ENCODE measurements around the gene PARP6.

PARP6 gene

GRCh38 chr15:72199721-72200212, 72.6 kb downstream of the PARP6 start:
- Histone ChIP-seq H3K27ac (ENCODE audit: low read depth, low read length) (no peak overlapping the region), H4K20me1 (ENCODE audit: control insufficient read depth, insufficient read depth, low read depth, low read length) (peaks cover 29% of the 10 kb centered on the region), H3K36me3 (ENCODE audit: control insufficient read depth, low read length) (peaks cover 69% of the 10 kb centered on the region), H3K4me1 (ENCODE audit: control insufficient read depth, low read length) (peaks cover 15% of the 10 kb centered on the region), H3K79me2 (ENCODE audit: control insufficient read depth, low read length) (no peaks in the 10 kb centered on the region), H3K4me2 (ENCODE audit: low read length) (no peak overlapping the region), H3F3A (ENCODE audit: control insufficient read depth, insufficient read depth) (peaks cover 59% of the 10 kb centered on the region), H3K9me3 (ENCODE audit: control insufficient read depth, insufficient read depth, low read length) (no peaks in the 10 kb centered on the region), H3K9me2 (replicated peaks; ENCODE audit: control insufficient read depth, low read length) (no peaks in the 10 kb centered on the region), H3K4me3 (ENCODE audit: low read length) (no peak overlapping the region), H3K27me3 (ENCODE audit: control insufficient read depth, low read length) (no peaks in the 10 kb centered on the region)
- no peak for TF ChIP-seq EZH2phosphoT487 (IDR thresholded peaks at IDR 0.05; ENCODE audit: borderline replicate concordance, low read length)
- peak; percentile 89 for TF ChIP-seq CTCF (IDR thresholded peaks at IDR 0.05; ENCODE audit: low read depth, low read length, poor library complexity, severe bottlenecking)

GRCh38 chr15:72199205-72199515, 73.2 kb downstream of the PARP6 start:
- Histone ChIP-seq H3K27ac (ENCODE audit: low read depth, low read length) (no peak overlapping the region), H3K36me3 (ENCODE audit: control insufficient read depth, low read length) (peaks cover 63% of the 10 kb centered on the region), H3K4me2 (ENCODE audit: low read length) (no peak overlapping the region), H3K9me2 (replicated peaks; ENCODE audit: control insufficient read depth, low read length) (no peaks in the 10 kb centered on the region), H3K79me2 (ENCODE audit: control insufficient read depth, low read length) (no peaks in the 10 kb centered on the region), H3K4me3 (ENCODE audit: low read length) (no peak overlapping the region), H4K20me1 (ENCODE audit: control insufficient read depth, insufficient read depth, low read depth, low read length) (peaks cover 24% of the 10 kb centered on the region), H3K27me3 (ENCODE audit: control insufficient read depth, low read length) (no peaks in the 10 kb centered on the region), H3K4me1 (ENCODE audit: control insufficient read depth, low read length) (peaks cover 15% of the 10 kb centered on the region), H3F3A (ENCODE audit: control insufficient read depth, insufficient read depth) (peaks cover 53% of the 10 kb centered on the region), H3K9me3 (ENCODE audit: control insufficient read depth, insufficient read depth, low read length) (no peaks in the 10 kb centered on the region)
- TF ChIP-seq EZH2phosphoT487 (IDR thresholded peaks at IDR 0.05; ENCODE audit: borderline replicate concordance, low read length) (no peak), CTCF (IDR thresholded peaks at IDR 0.05; ENCODE audit: low read depth, low read length, poor library complexity, severe bottlenecking) (no peak)

GRCh38 chr15:72198356-72199204, 73.8 kb downstream of the PARP6 start:
- H3K36me3 ChIP-seq (ENCODE audit: control insufficient read depth, low read length), result peaks cover 58% of the 10 kb centered on the region
- H3K9me2 ChIP-seq (replicated peaks; ENCODE audit: control insufficient read depth, low read length), result no peaks in the 10 kb centered on the region
- H3F3A ChIP-seq (ENCODE audit: control insufficient read depth, insufficient read depth), result peaks cover 47% of the 10 kb centered on the region
- H3K4me3 ChIP-seq (ENCODE audit: low read length), result no peak overlapping the region
- H3K4me1 ChIP-seq (ENCODE audit: control insufficient read depth, low read length), result peaks cover 15% of the 10 kb centered on the region
- no peak overlapping the region for H3K27ac ChIP-seq (ENCODE audit: low read depth, low read length)
- no peaks in the 10 kb centered on the region for H3K9me3 ChIP-seq (ENCODE audit: control insufficient read depth, insufficient read depth, low read length)
- no peaks in the 10 kb centered on the region for H3K27me3 ChIP-seq (ENCODE audit: control insufficient read depth, low read length)
- H4K20me1 ChIP-seq (ENCODE audit: control insufficient read depth, insufficient read depth, low read depth, low read length), result peaks cover 20% of the 10 kb centered on the region
- H3K4me2 ChIP-seq (ENCODE audit: low read length), result peak overlapping the region; percentile 30; the same call in 1 of the 2 replicates
- TF ChIP-seq CTCF (IDR thresholded peaks at IDR 0.05; ENCODE audit: low read depth, low read length, poor library complexity, severe bottlenecking) (no peak), EZH2phosphoT487 (IDR thresholded peaks at IDR 0.05; ENCODE audit: borderline replicate concordance, low read length) (no peak)
- no peaks in the 10 kb centered on the region for H3K79me2 ChIP-seq (ENCODE audit: control insufficient read depth, low read length)
